Dendritic cell treated with granulocyte-macrophage colony-stimulating factor and Interleukin-4, amounts not matched to agents 40 ng/mL and 50 ng/mL, for 4 days (primary cell): ENCODE data around the gene MRPL32.
"Not testable (repeated sequence)": the region's sequence is repeated elsewhere in the genome, so short reads cannot be mapped to it uniquely, and the experiment has no call there.

Experiments
- H3K27ac Mint-ChIP-seq: one replicate; pipeline ENCODE4 v1.8.0; 2022; ENCODE audit warnings: mild to moderate bottlenecking, mixed read lengths
- H3K27me3 Mint-ChIP-seq: one replicate; pipeline ENCODE4 v1.8.0; 2022; ENCODE audit warnings: mild to moderate bottlenecking, mixed read lengths
- H3K36me3 Mint-ChIP-seq: one replicate; pipeline ENCODE4 v1.8.0; 2022; ENCODE audit warnings: low read depth, mixed read lengths
- H3K4me1 Mint-ChIP-seq: one replicate; pipeline ENCODE4 v1.8.0; 2022; ENCODE audit warnings: low read depth, mixed read lengths
- H3K4me3 Mint-ChIP-seq: one replicate; pipeline ENCODE4 v1.8.0; 2022; ENCODE audit warnings: mild to moderate bottlenecking, moderate library complexity, mixed read lengths
- H3K9me3 Mint-ChIP-seq: one replicate; pipeline ENCODE4 v1.8.0; 2022; ENCODE audit warnings: mixed read lengths
- intact Hi-C: fragments of 100-400 bp; cut with micrococcal nuclease; formaldehyde crosslinking; loops from one replicate; pipeline ENCODE4 v1.15.0; 2022

Gene MRPL32

DNA sequence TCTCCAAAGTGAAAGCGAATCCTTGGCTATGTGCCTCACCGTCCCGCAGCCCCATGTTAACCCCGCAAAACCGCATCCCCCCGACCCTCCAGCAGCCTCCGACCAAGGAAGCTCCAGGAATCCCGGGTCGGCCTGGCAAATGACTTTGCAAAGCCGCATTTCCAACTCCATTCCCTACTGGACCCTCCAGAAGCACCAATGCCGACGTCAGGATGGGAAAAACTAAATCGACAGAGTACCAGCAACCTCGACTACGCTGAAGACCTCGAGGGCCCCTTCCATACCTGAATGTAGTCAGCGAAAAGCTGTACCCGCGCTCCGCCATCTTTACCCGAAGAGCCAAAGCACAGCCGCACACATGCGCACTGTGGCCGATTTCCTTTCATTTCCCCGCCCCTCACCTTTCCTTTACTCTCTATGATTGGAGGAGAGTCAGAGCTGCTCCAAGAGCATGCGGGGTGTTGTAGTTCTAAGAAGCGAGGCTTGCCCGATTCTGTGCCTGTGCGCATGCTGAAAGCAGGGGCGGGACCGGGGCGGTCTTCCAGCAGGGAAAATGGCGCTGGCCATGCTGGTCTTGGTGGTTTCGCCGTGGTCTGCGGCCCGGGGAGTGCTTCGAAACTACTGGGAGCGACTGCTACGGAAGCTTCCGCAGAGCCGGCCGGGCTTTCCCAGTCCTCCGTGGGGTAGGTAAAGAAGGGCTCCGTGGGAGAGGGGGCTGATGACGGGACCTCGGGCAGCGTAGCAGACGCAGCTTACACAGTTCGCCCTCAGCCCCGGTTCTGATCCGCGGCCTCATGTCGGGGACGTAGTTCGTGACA, at the start of gene MRPL32, which contains the start of gene PSMA2:
Gene MRPL32, plus strand, starts transcription at position 543 of the 818 bp plus-strand sequence. Its CDS starts 11 bp downstream, at position 554.
Gene PSMA2, minus strand, starts transcription at position 341 of the 818 bp plus-strand sequence. Its CDS starts 16 bp downstream, at position 325.
- intact Hi-C loops, result loop anchor here (1.0 to 10.0 kb wide), 2 partner anchors 20 to 793 kb away; partner anchors contain the start of genes C7orf25 and COA1
- peaks cover 35% of the 10 kb centered on the region for H3K4me1 Mint-ChIP-seq
- peak within 1 kb of the TSS; percentile 99 for H3K4me3 Mint-ChIP-seq
- H3K27ac Mint-ChIP-seq, result peak within 1 kb of the TSS; percentile 95
- H3K36me3 Mint-ChIP-seq, result peaks cover 31% of the 10 kb centered on the region
- no peaks in the 10 kb centered on the region for H3K27me3 Mint-ChIP-seq
- H3K9me3 Mint-ChIP-seq, result no peaks in the 10 kb centered on the region

DNA sequence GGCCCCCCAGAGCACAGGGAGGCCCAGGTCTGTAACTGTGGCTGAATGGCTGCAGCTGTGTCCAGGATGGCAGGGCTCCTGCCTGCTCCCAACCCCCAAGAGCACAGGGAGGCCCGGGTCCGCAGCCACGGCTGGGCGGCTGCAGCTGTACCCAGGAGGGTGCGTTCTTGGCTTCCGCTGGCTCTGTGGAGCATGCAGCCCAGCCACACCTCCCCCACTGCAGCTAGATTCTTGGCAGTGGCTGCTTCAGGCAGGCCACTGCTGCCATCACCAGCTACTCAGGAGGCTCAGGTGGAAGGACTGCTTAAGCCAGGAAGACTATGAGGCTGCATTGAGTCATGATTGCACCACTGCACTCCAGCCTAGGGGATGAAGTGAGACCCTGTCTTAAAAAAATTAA, 48.2 kb upstream of the MRPL32 start:
- Mint-ChIP-seq H3K9me3 (no peaks in the 10 kb centered on the region), H3K27me3 (no peaks in the 10 kb centered on the region), H3K36me3 (peaks cover 19% of the 10 kb centered on the region), H3K27ac (no peak overlapping the region), H3K4me3 (no peak overlapping the region), H3K4me1 (peaks cover 22% of the 10 kb centered on the region)
- intact Hi-C loops, result loop anchor here (10.0 kb wide), 1 partner anchor 939 kb away; no protein-coding TSS in a partner anchor

GRCh38 chr7:42885183-42885582, 47.0 kb upstream of the MRPL32 start:
- not testable (repeated sequence) for H3K27ac Mint-ChIP-seq, H3K9me3 Mint-ChIP-seq
- intact Hi-C loops, result loop anchor here (10.0 kb wide), 1 partner anchor 940 kb away; no protein-coding TSS in a partner anchor

DNA sequence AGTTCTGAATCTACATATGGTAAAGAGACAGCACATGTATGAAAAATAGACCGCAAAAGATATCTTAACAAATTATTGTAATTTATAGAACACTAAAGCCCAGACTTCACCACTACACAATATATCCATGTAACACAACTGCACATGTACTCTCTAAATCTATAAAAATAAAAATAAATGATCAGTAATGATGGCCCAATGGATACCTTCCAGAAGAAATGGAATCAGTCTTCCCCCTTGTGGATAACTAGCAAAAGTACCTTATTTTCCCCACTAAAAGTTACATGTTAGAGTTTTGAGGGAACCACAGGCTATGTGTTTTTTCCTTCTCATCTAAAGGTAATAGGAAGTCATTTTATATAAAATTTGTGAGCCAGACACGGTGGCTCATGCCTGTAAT, 46.0 kb upstream of the MRPL32 start:
- intact Hi-C loops, result loop anchor here (10.0 kb wide), 1 partner anchor 941 kb away; no protein-coding TSS in a partner anchor
- no peak overlapping the region for H3K4me3 Mint-ChIP-seq
- H3K36me3 Mint-ChIP-seq, result peaks cover 19% of the 10 kb centered on the region
- no peaks in the 10 kb centered on the region for H3K9me3 Mint-ChIP-seq
- H3K27ac Mint-ChIP-seq, result no peak overlapping the region
- peaks cover 27% of the 10 kb centered on the region for H3K4me1 Mint-ChIP-seq
- no peaks in the 10 kb centered on the region for H3K27me3 Mint-ChIP-seq

More at GRCh38 chr7:42885183-42885582, 47.0 kb upstream of the MRPL32 start:
- not testable (repeated sequence) for H3K4me3 Mint-ChIP-seq, H3K27me3 Mint-ChIP-seq
- peaks cover 19% of the 10 kb centered on the region for H3K36me3 Mint-ChIP-seq
- peaks cover 27% of the 10 kb centered on the region for H3K4me1 Mint-ChIP-seq

GRCh38 chr7:42886893-42887505, 45.2 kb upstream of the MRPL32 start:
- peaks cover 19% of the 10 kb centered on the region for H3K36me3 Mint-ChIP-seq
- intact Hi-C loops, result loop anchor here (10.0 kb wide), 1 partner anchor 942 kb away; no protein-coding TSS in a partner anchor
- H3K27me3 Mint-ChIP-seq, result no peaks in the 10 kb centered on the region
- H3K4me3 Mint-ChIP-seq, result no peak overlapping the region
- H3K27ac Mint-ChIP-seq, result peak overlapping the region; percentile 91
- H3K9me3 Mint-ChIP-seq, result no peaks in the 10 kb centered on the region
- peaks cover 27% of the 10 kb centered on the region for H3K4me1 Mint-ChIP-seq

- H3K36me3 Mint-ChIP-seq, result peaks cover 11% of the 10 kb centered on the region
- H3K9me3 Mint-ChIP-seq, result peaks cover 25% of the 10 kb centered on the region
- H3K4me1 Mint-ChIP-seq, result peaks cover 17% of the 10 kb centered on the region
- no peak overlapping the region for H3K4me3 Mint-ChIP-seq
- H3K27ac Mint-ChIP-seq, result peak overlapping the region; percentile 24
- intact Hi-C loops, result no loop called here
- H3K27me3 Mint-ChIP-seq, result no peaks in the 10 kb centered on the region
Observed at GRCh38 chr7:42893346-42894240, 38.6 kb upstream of the MRPL32 start.

DNA sequence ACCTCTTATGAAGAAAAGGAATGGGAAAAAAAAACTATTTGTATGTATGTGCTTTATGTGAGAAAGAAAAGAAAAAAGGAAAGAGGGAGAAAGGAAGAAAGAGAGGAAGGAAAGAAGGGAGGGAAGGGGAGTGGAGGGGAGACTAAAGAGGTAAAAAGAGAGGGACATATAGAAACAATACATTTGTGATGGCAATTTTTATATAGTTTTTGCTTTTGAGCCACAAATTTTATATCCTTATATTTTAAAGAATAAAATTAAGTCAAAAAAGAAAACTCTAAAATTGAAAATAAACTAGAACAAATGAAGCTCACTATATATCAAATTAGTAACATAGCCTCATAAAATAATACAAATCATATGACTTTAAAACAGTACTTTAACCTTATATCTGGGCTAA, 31.3 kb upstream of the MRPL32 start:
- Mint-ChIP-seq H3K27ac (no peak overlapping the region), H3K9me3 (peaks cover 2% of the 10 kb centered on the region), H3K36me3 (no peaks in the 10 kb centered on the region), H3K4me3 (no peak overlapping the region), H3K4me1 (peaks cover 8% of the 10 kb centered on the region), H3K27me3 (no peaks in the 10 kb centered on the region)
- intact Hi-C loops, result no loop called here

- Mint-ChIP-seq H3K9me3 (no peaks in the 10 kb centered on the region), H3K4me1 (peaks cover 3% of the 10 kb centered on the region), H3K4me3 (no peak overlapping the region), H3K36me3 (no peaks in the 10 kb centered on the region), H3K27ac (no peak overlapping the region), H3K27me3 (no peaks in the 10 kb centered on the region)
- intact Hi-C loops, result no loop called here
Observed at GRCh38 chr7:42902331-42902730, 29.8 kb upstream of the MRPL32 start.

DNA sequence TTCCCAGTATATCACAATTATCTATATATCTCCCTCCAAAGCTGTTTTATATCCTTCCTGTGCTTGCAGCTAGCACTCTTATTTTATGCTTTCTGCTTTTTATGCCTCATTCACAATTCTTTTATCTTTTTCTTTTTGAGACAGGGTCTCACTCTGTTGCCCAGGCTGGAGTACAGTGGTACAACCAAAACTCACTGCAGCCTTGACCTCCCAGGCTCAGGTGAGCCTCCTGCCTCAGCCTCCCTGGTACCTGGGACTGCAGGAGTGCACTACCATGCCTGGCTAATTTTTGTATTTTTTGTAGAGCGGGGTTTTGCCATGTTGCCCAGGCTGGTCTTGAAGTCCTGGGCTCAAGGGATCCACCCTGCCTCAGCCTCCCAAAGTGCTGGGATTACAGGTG, 26.0 kb upstream of the MRPL32 start:
- no peak overlapping the region for H3K4me3 Mint-ChIP-seq
- intact Hi-C loops, result no loop called here
- H3K4me1 Mint-ChIP-seq, result peaks cover 19% of the 10 kb centered on the region
- H3K36me3 Mint-ChIP-seq, result peaks cover 9% of the 10 kb centered on the region
- H3K27ac Mint-ChIP-seq, result no peak overlapping the region
- H3K9me3 Mint-ChIP-seq, result no peaks in the 10 kb centered on the region
- no peaks in the 10 kb centered on the region for H3K27me3 Mint-ChIP-seq

- intact Hi-C loops, result no loop called here
- peaks cover 14% of the 10 kb centered on the region for H3K36me3 Mint-ChIP-seq
- H3K27me3 Mint-ChIP-seq, result no peaks in the 10 kb centered on the region
- H3K4me3 Mint-ChIP-seq, result no peak overlapping the region
- no peak overlapping the region for H3K27ac Mint-ChIP-seq
- H3K4me1 Mint-ChIP-seq, result peaks cover 27% of the 10 kb centered on the region
- H3K9me3 Mint-ChIP-seq, result no peaks in the 10 kb centered on the region
Observed at GRCh38 chr7:42907316-42907715, 24.9 kb upstream of the MRPL32 start.

GRCh38 chr7:42910306-42910705, 21.9 kb upstream of the MRPL32 start:
- intact Hi-C loops, result no loop called here

GRCh38 chr7:42911454-42912447, 20.4 kb upstream of the MRPL32 start, which contains the start of gene C7orf25:
TSS of gene C7orf25 (minus strand) at chr7:42912070. CDS start at chr7:42910900, 1,170 bp downstream.
- Mint-ChIP-seq H3K4me3 (peak within 1 kb of the TSS; percentile 91), H3K36me3 (peaks cover 31% of the 10 kb centered on the region), H3K27ac (peak within 1 kb of the TSS; percentile 82), H3K9me3 (no peaks in the 10 kb centered on the region), H3K4me1 (peaks cover 67% of the 10 kb centered on the region), H3K27me3 (no peaks in the 10 kb centered on the region)
- intact Hi-C loops, result loop anchor here (1.0 kb wide), 1 partner anchor 21 kb away; the partner anchor contains the start of genes MRPL32 and PSMA2

More at GRCh38 chr7:42910306-42910705, 21.9 kb upstream of the MRPL32 start:
- Mint-ChIP-seq H3K36me3 (peaks cover 16% of the 10 kb centered on the region), H3K4me1 (peaks cover 57% of the 10 kb centered on the region), H3K9me3 (no peaks in the 10 kb centered on the region), H3K27ac (no peak overlapping the region), H3K4me3 (no peak overlapping the region), H3K27me3 (no peaks in the 10 kb centered on the region)
